Measurements from ENCODE around the gene TRNP1. TPM values are rescaled to one million over a fixed set of nuclear protein-coding genes. Genes with fewer than 3 reads are reported as not detected.

The TRNP1 gene
- polyA plus RNA-seq, 3 donors = 0.55 to 2.8 (median 0.92) TPM

DNA sequence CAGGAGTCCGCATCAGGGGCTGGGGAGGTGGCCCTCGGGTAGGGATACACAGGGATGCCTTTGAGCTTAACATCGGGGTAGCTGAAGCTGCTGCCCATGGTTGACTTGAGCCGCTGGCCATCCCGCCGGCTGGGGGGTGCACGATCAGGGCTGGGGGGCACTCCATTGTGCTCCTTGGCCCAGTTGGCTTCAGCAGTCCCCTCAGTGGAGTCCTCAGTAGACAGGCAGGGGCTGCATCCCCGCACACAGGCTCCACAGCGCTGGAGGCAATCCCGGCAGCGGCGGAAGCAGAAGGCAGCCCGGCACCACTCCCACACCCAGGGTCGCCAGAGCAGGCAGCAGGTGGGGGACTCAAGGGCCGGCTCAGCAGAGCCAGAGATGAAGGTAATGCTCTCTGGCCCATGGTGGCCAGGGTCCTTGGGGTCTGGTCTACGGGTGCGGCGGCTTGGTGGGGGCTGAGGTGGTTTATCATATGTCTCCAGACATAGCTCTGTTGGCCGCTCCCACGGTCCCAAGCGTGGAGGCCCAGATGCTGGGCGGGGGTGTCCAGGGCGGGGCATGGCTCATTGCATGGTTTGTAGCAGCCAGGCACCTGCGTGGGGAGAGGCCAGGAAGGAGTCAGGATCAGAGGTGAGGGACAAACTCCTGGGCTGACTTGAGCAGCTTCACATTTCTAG lies 41.5 kb upstream of the TRNP1 start:
- H3K9me3 Mint-ChIP-seq = peaks cover 2 to 10% (median 3%) of the 10 kb centered on the region in 7 donors
- H2AFZ ChIP-seq (ENCODE audit: insufficient read depth, low read depth, low read length, poor library complexity, severe bottlenecking) = no peak overlapping the region
- no peak for DNase-seq
- peaks cover 3 to 20% (median 4%) of the 10 kb centered on the region in 3 donors for H3K27me3 Mint-ChIP-seq (ENCODE audit: low read depth in 3 of 3)
- intact Hi-C loops (cut with micrococcal nuclease) = no loop called here
- no peaks in the 10 kb centered on the region for H3K79me2 ChIP-seq (ENCODE audit: insufficient read depth, low read length)
- H3K4me2 ChIP-seq (replicated peaks; ENCODE audit: extremely low read depth, low read length, poor library complexity, severe bottlenecking) = no peak overlapping the region
- no peak overlapping the region for H3K27ac ChIP-seq (ENCODE audit: low read depth in 1 of 2, low read length in 2 of 2)
- H4K20me1 ChIP-seq (ENCODE audit: insufficient read depth, low read length) = no peaks in the 10 kb centered on the region
- H3K9me3 ChIP-seq (replicated peaks in 1 of 2; ENCODE audit: control insufficient read depth in 1 of 2, insufficient read depth in 1 of 2, low read length in 2 of 2) = no peaks in the 10 kb centered on the region
- H3K4me3 ChIP-seq (replicated peaks in 1 of 3; ENCODE audit: low read depth in 2 of 3, low read length in 3 of 3) = no peak overlapping the region
- H3K36me3 Mint-ChIP-seq = peaks cover 0 to under 1% of the 10 kb centered on the region in 2 donors
- WGBS (ENCODE audit: insufficient coverage) = 96% methylated on average over 21 of the region's 24 CpGs
- no peaks in the 10 kb centered on the region for H3K4me1 ChIP-seq (ENCODE audit: control insufficient read depth in 1 of 2, insufficient read depth in 2 of 2, low read length in 2 of 2)
- H3K36me3 ChIP-seq (replicated peaks in 1 of 2; ENCODE audit: control insufficient read depth in 1 of 2, insufficient read depth in 2 of 2, low read length in 2 of 2) = peaks cover 0 to 3% of the 10 kb centered on the region in 2 donors
- H3K27me3 ChIP-seq (ENCODE audit: control insufficient read depth in 2 of 2, insufficient read depth in 2 of 2, low read length in 2 of 2) = no peaks in the 10 kb centered on the region
- H3K27ac Mint-ChIP-seq = no peak overlapping the region
- no peaks in the 10 kb centered on the region for H3K4me1 Mint-ChIP-seq
- no peak overlapping the region for H3K4me3 Mint-ChIP-seq
- H3K9ac ChIP-seq (ENCODE audit: insufficient read depth, low read length, poor library complexity, severe bottlenecking) = no peak overlapping the region
- TF ChIP-seq, protein P1, sequence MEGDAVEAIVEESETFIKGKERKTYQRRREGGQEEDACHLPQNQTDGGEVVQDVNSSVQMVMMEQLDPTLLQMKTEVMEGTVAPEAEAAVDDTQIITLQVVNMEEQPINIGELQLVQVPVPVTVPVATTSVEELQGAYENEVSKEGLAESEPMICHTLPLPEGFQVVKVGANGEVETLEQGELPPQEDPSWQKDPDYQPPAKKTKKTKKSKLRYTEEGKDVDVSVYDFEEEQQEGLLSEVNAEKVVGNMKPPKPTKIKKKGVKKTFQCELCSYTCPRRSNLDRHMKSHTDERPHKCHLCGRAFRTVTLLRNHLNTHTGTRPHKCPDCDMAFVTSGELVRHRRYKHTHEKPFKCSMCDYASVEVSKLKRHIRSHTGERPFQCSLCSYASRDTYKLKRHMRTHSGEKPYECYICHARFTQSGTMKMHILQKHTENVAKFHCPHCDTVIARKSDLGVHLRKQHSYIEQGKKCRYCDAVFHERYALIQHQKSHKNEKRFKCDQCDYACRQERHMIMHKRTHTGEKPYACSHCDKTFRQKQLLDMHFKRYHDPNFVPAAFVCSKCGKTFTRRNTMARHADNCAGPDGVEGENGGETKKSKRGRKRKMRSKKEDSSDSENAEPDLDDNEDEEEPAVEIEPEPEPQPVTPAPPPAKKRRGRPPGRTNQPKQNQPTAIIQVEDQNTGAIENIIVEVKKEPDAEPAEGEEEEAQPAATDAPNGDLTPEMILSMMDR (IDR thresholded peaks at IDR 0.05) = no peak

DNA sequence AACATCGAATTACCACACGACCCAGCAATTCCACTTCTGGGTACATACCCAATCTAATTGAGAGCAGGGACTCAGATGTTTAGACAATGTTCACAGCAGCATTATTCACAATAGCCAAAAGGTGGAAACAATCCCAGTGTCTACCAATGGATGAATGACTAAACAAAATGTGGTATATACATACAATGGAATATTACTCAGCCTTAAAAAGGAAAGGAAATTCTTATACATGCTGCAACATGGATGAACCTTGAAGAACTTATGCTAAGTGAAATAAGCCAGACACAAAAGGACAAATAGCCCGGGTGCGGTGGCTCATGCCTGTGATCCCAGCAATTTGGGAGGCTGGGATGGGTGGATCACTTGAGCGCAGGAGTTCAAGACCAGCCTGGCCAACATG lies 40.1 kb upstream of the TRNP1 start:
- Mint-ChIP-seq H3K36me3 (no peaks in the 10 kb centered on the region), H3K27ac (no peak overlapping the region)
- no peaks in the 10 kb centered on the region for H4K20me1 ChIP-seq (ENCODE audit: insufficient read depth, low read length)

More for the DNA sequence above, 40.1 kb upstream of the TRNP1 start:
- no peak overlapping the region for H3K4me3 Mint-ChIP-seq
- Histone ChIP-seq H3K27me3 (ENCODE audit: control insufficient read depth in 2 of 2, insufficient read depth in 2 of 2, low read length in 2 of 2) (peaks cover 0 to 3% of the 10 kb centered on the region in 2 donors), H3K4me3 (replicated peaks in 1 of 3; ENCODE audit: low read depth in 2 of 3, low read length in 3 of 3) (no peak overlapping the region), H3K4me1 (ENCODE audit: control insufficient read depth in 1 of 2, insufficient read depth in 2 of 2, low read length in 2 of 2) (no peaks in the 10 kb centered on the region), H3K79me2 (ENCODE audit: insufficient read depth, low read length) (no peaks in the 10 kb centered on the region), H2AFZ (ENCODE audit: insufficient read depth, low read depth, low read length, poor library complexity, severe bottlenecking) (no peak overlapping the region), H3K9ac (ENCODE audit: insufficient read depth, low read length, poor library complexity, severe bottlenecking) (no peak overlapping the region), H3K4me2 (replicated peaks; ENCODE audit: extremely low read depth, low read length, poor library complexity, severe bottlenecking) (no peak overlapping the region), H3K27ac (ENCODE audit: low read depth in 1 of 2, low read length in 2 of 2) (no peak overlapping the region), H3K36me3 (replicated peaks in 1 of 2; ENCODE audit: control insufficient read depth in 1 of 2, insufficient read depth in 2 of 2, low read length in 2 of 2) (no peaks in the 10 kb centered on the region), H3K9me3 (replicated peaks in 1 of 2; ENCODE audit: control insufficient read depth in 1 of 2, insufficient read depth in 1 of 2, low read length in 2 of 2) (no peaks in the 10 kb centered on the region)
- peaks cover 9 to 29% (median 16%) of the 10 kb centered on the region in 3 donors for H3K27me3 Mint-ChIP-seq (ENCODE audit: low read depth in 3 of 3)
- TF ChIP-seq, protein P1 (IDR thresholded peaks at IDR 0.05) = no peak
- no peak for DNase-seq
- WGBS (ENCODE audit: insufficient coverage) = no CpG with 5 or more reads among the region's 5 CpGs
- intact Hi-C loops (cut with micrococcal nuclease) = no loop called here
- H3K9me3 Mint-ChIP-seq = peaks cover 2 to 10% (median 3%) of the 10 kb centered on the region in 7 donors
- H3K4me1 Mint-ChIP-seq = no peaks in the 10 kb centered on the region
